ENCODE measurements around the gene TNS3.
"Not testable (repeated sequence)": the region's sequence is repeated elsewhere in the genome, so short reads cannot be mapped to it uniquely, and the experiment has no call there.

Gene TNS3

GRCh38 chr7:47581804-47582763, at the start of gene TNS3:
Gene TNS3, minus strand, starts transcription at chr7:47582111. Its CDS starts 142,475 bp downstream, at chr7:47439636.
- peak; percentile 68 for DNase-seq

DNA sequence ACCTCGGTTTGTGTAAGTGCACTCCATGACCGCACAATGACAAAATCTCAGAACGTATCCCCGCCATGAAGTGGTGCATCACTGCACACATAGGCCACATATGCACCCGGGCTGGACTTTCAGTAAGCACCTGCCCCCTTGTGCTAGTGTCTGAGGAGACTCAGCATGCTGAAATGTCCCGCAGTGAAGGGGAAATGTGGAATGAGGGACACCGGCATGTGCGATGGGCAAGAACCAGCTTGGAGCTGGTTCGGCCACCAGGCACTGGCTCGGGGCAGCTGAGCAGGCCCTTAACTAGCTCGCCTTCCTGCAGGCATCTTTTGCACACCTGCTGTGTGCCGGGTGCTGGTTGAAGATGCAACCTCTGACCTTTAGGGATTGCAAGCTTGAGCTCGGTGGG, 49.8 kb upstream of the TNS3 start:
- no peak for DNase-seq

DNA sequence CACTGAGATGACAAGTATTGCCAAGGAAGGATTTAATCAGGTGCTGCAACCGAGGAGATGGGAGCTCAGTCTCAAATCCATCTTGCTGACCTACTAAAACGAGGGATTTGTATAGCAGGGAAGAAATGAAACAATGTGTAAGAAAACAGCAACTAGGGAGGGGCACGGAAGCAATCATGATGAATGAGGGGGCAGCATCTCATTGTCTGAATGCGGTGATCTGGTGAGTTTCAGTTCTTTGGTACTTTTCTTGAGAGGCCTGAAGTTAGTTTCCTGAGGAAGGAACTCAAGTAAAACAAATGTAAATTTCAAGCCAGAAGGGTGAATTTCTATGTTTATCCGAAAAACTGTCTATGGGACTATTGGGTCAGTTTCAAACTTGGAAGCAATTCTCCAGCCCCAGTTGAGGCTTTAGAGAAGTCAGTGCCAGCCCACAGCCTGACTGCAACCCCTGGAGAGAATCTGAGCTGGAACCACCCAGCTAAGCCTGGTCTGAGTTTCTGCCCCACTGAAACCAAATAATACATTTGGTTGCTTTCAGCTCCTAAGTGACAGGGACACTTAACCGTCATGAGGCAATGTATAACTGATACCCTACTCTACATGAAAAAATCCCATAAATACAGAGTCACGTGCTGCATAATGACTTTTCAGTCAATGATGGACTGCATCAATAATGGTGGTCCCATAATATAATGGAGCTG, 45.8 kb upstream of the TNS3 start:
- no peak for DNase-seq

- no peak for DNase-seq
Observed at GRCh38 chr7:47625861-47626715, 44.2 kb upstream of the TNS3 start.

GRCh38 chr7:47624689-47625088, 42.8 kb upstream of the TNS3 start:
- DNase-seq, result no peak

DNA sequence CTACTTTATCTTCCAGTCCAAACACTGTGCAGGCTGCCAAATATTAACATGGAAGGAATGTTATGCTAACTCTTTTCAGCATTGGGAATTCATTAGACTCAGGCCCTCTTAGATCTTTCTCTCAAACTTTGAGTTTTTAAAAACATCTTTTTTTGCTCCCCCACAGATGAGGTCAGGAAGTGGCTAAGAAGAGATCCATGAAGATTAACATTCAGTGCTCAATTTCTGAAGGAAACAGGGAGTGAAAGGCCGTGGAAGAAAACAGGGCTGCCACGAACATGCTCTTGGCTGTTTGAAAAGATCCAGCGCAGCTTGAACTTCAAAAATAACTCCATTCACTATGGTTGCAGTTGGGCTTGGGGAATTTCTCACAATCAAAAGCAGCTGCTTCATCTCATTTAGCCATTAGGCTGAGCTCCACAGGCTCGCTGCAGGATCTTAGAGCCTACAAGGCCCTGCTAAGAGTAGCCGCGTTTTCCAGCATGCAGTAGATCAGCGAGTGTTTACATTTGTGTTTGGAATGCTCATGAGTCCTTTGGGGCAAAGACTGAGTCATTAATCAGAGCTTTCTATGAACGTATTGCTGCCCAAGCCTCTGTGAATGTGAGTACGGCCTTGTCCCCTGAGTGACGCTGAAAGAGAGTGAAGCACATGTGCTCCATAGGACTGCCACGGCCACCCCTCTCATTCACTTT, 41.2 kb upstream of the TNS3 start:
- no peak for DNase-seq

DNA sequence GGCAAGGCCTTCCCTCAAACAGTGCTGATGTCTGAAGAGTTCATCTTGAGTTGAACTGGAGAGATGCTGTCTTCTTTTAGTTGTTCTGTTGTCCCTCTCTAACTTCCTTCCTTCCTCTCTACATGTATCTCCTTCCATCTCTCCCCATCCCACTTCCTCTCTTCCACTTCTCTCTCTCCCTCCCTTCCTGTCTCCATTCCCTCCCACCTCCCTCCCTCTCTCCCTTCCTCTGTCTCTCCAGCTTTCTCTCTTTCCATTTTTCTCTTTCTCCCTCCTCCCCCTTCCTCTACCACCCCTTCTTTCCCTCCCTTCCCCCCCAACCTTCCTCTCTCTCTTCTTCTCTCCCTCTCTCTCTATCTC, 40.7 kb upstream of the TNS3 start:
- no peak for DNase-seq

DNA sequence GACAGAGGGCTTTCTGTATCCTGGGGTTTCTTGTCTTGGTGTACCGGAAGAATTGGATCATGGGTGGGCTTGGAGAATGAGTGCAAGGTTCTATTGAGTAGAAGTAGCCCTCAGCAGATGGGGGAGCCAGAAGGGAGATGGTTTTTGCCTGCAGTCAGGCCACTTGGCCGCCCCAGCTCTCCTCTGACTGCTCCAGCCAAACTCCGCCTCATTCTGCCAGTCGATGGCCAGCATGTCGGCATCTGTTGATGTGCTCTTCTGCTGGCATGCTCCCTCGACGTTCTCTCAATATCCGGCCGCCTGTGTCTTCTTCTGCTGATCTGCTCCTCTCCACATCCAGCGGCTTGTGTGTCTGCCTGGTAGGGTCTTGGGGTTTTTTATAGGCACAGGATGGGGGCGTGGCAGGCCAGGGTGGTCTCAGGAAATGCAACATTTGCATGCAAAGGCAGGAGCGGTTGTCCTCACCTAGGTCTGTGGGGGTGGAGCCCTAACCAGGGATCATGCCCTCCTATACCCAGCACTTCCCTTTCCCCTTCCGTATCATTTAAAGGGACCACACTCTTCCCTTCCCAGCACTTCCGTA, 40.2 kb upstream of the TNS3 start:
- no peak for DNase-seq

- no peak for DNase-seq
Observed at GRCh38 chr7:47621347-47621746, 39.4 kb upstream of the TNS3 start.

DNA sequence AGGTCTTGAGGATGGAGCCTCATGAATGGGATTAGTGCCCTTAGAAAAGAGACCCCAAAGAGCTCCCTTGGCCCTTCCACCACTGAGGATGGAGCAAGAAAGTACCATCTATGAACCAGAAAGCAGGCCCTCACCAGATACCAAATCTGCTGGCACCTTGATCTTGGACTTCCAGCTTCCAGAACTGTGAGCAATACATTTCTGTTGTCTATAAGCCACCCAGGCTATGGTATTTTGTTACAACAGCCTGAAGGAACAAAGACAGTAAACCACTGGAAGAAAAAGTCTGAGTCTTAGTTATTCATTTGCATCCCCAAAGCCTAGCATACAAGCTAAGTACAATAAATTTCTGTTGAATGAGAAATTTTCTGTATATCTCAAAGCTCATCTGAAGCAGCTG, 37.9 kb upstream of the TNS3 start:
- no peak for DNase-seq

DNA sequence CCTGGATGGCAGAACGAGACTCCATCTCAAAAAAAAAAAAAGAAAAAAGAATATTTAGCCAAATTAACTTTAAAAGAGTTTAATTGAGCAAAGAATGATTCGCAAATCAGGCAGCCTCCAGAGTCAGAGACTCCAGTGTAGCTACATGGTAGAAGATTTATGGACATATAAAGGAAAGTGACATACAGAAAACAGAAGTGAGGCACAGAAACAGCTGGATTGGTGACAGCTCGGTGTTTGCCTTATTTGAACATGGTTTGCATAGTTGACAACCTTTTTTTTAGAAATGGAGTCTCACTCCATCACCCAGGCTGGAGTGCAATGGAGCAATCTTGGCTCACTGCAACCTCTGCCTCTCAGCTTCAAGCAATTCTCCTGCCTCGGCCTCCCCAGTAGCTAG, 35.2 kb upstream of the TNS3 start:
- no peak for DNase-seq

DNA sequence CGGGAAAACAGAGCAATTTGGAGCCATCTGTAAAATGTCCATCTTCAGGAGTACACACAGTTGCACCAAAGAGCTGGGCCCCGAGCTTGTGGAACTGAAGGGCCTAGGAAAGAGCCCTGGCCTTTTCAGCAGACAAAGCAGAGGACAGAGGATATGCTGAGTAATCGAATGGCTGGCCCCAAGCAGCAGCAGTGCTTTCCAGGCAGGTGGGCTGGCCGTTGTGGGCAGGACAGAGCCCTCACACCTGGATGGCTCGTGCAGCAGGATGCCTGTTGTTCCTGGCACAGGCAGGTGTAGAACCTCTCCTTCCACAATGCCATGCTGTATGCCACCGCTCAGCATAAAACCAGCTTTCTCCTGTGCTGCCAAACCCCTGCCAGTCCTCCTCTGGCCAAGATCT, 32.5 kb upstream of the TNS3 start:
- no peak for DNase-seq

DNA sequence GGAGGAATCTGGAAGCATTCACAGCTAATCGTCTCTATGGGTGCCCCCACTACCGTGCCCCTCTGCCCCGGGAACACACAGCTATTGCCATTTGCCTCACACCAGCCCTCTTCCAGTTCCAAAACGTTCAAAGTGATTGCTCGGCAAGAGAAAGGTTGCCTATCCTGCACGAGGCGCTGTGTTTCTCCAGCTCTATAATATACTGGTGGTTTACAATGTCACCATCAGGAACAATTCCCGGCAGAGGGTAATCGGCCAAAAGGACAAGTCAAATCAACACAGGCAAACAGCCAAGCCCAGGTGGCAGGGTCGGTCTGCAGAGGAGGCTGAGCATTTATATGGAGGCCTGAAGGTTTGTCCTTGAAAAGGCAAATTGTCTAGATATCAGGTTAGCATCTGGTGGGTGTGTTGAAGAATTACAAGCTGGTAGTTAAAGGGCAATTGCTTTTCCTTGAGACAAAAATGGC, 29.2 kb upstream of the TNS3 start:
- no peak for DNase-seq

GRCh38 chr7:47610506-47611044, 28.7 kb upstream of the TNS3 start:
- no peak for DNase-seq

- no peak for DNase-seq
Observed at GRCh38 chr7:47609803-47610452, 28.0 kb upstream of the TNS3 start.

- DNase-seq, result not testable (repeated sequence)
Observed at GRCh38 chr7:47606593-47607046, 24.7 kb upstream of the TNS3 start.

- DNase-seq, result no peak
Observed at GRCh38 chr7:47605816-47606575, 24.1 kb upstream of the TNS3 start.

DNA sequence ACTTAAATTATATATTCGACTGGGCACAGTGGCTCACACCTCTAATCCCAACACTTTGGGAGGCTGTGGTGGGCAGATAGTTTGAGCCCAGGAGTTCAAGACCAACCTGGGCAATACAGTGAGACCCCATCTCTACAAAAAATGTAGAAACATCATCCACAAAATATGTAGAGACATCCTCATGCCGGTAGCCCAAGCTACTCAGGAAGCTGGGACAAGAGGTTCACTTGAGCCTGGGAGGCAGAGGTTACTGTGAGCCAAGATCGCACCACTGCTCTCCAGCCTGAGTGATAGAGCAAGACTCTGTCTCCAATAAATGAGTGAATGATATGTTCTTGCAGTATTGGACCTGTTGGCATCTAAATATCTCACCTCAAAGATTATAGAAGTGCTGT, 22.6 kb upstream of the TNS3 start:
- no peak for DNase-seq

DNA sequence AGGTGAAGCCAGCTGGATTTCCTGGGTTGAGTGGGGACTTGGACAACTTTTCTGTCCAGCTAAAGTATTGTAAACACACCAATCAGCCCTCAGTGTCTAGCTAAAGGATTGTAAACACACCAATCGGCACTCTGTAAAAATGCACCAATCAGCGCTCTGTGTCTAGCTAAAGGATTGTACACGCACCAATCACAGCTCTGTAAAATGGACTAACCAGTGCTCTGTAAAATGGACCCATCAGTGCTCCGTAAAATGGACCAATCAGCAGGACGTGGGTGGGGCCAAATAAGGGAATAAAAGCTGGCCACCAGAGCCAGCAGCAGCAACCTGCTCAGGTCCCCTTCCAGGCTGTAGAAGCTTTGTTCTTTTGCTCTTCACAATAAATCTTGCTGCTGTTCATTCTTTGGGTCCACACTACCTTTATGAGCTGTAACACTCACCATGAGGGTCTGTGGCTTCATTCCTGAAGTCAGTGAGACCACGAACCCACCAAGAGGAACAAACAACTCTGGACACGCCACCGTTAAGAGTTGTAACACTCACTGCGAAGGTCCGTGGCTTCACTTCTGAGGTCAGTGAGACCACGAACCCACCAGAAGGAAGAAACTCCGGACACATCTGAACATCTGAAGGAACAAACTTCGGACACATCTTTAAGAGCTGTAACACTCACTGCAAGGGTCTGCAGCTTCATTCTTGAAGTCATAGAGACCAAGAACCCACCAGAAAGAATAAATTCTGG, 21.8 kb upstream of the TNS3 start:
- DNase-seq, result not testable (repeated sequence)
